Bronchus fibroblast of lung (primary cell): ENCODE results near the gene CARD6. TPM values are rescaled to one million over a fixed set of nuclear protein-coding genes. Genes with fewer than 3 reads are reported as not detected.

ENCODE experiments used
- total RNA-seq: library from RNA; depleted of rRNA; stranded (reverse); fragments of >200 nt; gene quantifications from 2 replicates; pipeline ENCODE4 v1.2.3, GENCODE V29; 2015

CARD6 gene
- total RNA-seq = 1.8 and 2.4 TPM in 2 replicates

GRCh38 chr5:40841068-40841805 is at the start of gene CARD6:
Gene CARD6, plus strand, starts transcription at chr5:40841367. Its CDS starts 16 bp downstream, at chr5:40841383.

GRCh38 chr5:40798012-40798800 is 43.0 kb upstream of the CARD6 start, which contains the start of gene PRKAA1:
Gene PRKAA1, minus strand, starts transcription at chr5:40798374. Its CDS starts 185 bp downstream, at chr5:40798189.

GRCh38 chr5:40834849-40835787 is 6.0 kb upstream of the CARD6 start, which contains the start of gene RPL37:
Gene RPL37, minus strand, starts transcription at chr5:40835222. Its CDS starts 37 bp downstream, at chr5:40835185.

GRCh38 chr5:40909264-40909663 is 68.1 kb downstream of the CARD6 start, which contains the start of gene C7:
Gene C7, plus strand, starts transcription at chr5:40909497. Its CDS starts 114 bp downstream, at chr5:40909611.

Other genes with a start within 250 kb of the CARD6 start
- gene PTGER4, start 161.5 kb upstream of the CARD6 start, total RNA-seq = 26.6 and 34.1 TPM in 2 replicates
- gene TTC33, start 85.4 kb upstream of the CARD6 start, total RNA-seq = 5.8 and 7.1 TPM in 2 replicates
- gene PRKAA1, start 43.0 kb upstream of the CARD6 start, total RNA-seq = 38.5 and 42.2 TPM in 2 replicates
- 57.5 and 68.4 TPM in 2 replicates for gene RPL37, start 6.1 kb upstream of the CARD6 start, total RNA-seq
- gene C7, start 68.1 kb downstream of the CARD6 start, total RNA-seq = 3.0 and 3.4 TPM in 2 replicates
- gene MROH2B, start 230.0 kb downstream of the CARD6 start, total RNA-seq = not detected in 2 replicates